SK-N-SH treated with all-trans-retinoic acid at 6 μM for 48 hours (cell line): ENCODE results near the gene SFMBT1.

ENCODE experiments used
- ATAC-seq: fragments of 200-7000 bp; cut with Tn5 transposase; 3 replicates; pipeline ENCODE4 v1.9.1; 2020; ENCODE audit warnings: mild to moderate bottlenecking, moderate library complexity
- ARNTL ChIP-seq: fragments of 450-650 bp; formaldehyde crosslinking; IDR thresholded peaks from 2 replicates; pipeline ENCODE4 v1.5.0; 2020; ENCODE audit warnings: low read depth, mild to moderate bottlenecking, moderate library complexity, borderline replicate concordance
- CSDC2 ChIP-seq: fragments of 250-450 bp; sonication (Bioruptor Pico); IDR thresholded peaks from 2 replicates; pipeline ENCODE4 v1.5.0; 2020; ENCODE audit warnings: mild to moderate bottlenecking, moderate library complexity
- ESRRG ChIP-seq: fragments of 250-450 bp; sonication (Bioruptor Pico); IDR thresholded peaks from 2 replicates; pipeline ENCODE4 v1.6.1; 2021; ENCODE audit warnings: mild to moderate bottlenecking
- GLIS3 ChIP-seq: fragments of 250-450 bp; sonication (Bioruptor Pico); IDR thresholded peaks from 2 replicates; pipeline ENCODE4 v1.5.0; 2020; ENCODE audit warnings: mild to moderate bottlenecking, moderate library complexity
- ISL1 ChIP-seq: fragments of 250-450 bp; sonication (Bioruptor Pico); IDR thresholded peaks from 2 replicates; pipeline ENCODE4 v2.1.2; 2022; ENCODE audit warnings: mild to moderate bottlenecking, moderate library complexity
- OSR1 ChIP-seq: fragments of 250-450 bp; sonication (Bioruptor Pico); IDR thresholded peaks from 2 replicates; pipeline ENCODE4 v1.8.0; 2022; ENCODE audit warnings: moderate library complexity, mild to moderate bottlenecking, inconsistent platforms
- POU6F1 ChIP-seq: fragments of 250-450 bp; sonication (Bioruptor Pico); IDR thresholded peaks from 2 replicates; pipeline ENCODE4 v1.8.0; 2021; ENCODE audit warnings: low read depth, mild to moderate bottlenecking, moderate library complexity, borderline replicate concordance
- PPARA ChIP-seq: fragments of 250-450 bp; sonication (Bioruptor Pico); IDR thresholded peaks from 2 replicates; pipeline ENCODE4 v1.5.0; 2020; ENCODE audit warnings: mild to moderate bottlenecking, borderline replicate concordance
- RARB ChIP-seq: fragments of 250-450 bp; sonication (Bioruptor Pico); IDR thresholded peaks from 2 replicates; pipeline ENCODE4 v1.8.0; 2021; ENCODE audit warnings: mild to moderate bottlenecking, moderate library complexity
- SNAI2 ChIP-seq: fragments of 250-450 bp; sonication (Bioruptor Pico); IDR thresholded peaks from 2 replicates; pipeline ENCODE4 v1.5.0; 2020; ENCODE audit warnings: mild to moderate bottlenecking, moderate library complexity
- TCF4 ChIP-seq: fragments of 250-450 bp; sonication (Bioruptor Pico); IDR thresholded peaks from 2 replicates; pipeline ENCODE4 v1.8.0; 2021; ENCODE audit warnings: mild to moderate bottlenecking, moderate library complexity, borderline replicate concordance
- TOX ChIP-seq: fragments of 250-450 bp; sonication (Bioruptor Pico); IDR thresholded peaks from 2 replicates; pipeline ENCODE4 v1.8.0; 2021; ENCODE audit warnings: mild to moderate bottlenecking, moderate library complexity, borderline replicate concordance
- TSHZ2 ChIP-seq: fragments of 250-450 bp; sonication (Bioruptor Pico); IDR thresholded peaks from 2 replicates; pipeline ENCODE4 v1.5.0; 2020; ENCODE audit warnings: mild to moderate bottlenecking, moderate library complexity
- ZFP3 ChIP-seq: fragments of 250-450 bp; sonication (Bioruptor Pico); IDR thresholded peaks from 2 replicates; pipeline ENCODE4 v1.5.0; 2020; ENCODE audit warnings: mild to moderate bottlenecking, moderate library complexity
- ZFP30 ChIP-seq: fragments of 450-650 bp; formaldehyde crosslinking; IDR thresholded peaks from 2 replicates; pipeline ENCODE4 v1.5.0; 2022; ENCODE audit warnings: mild to moderate bottlenecking, moderate library complexity
- ZNF565 ChIP-seq: fragments of 450-650 bp; formaldehyde crosslinking; conservative IDR thresholded peaks from 2 replicates; pipeline ENCODE4 v1.5.0; 2020; ENCODE audit warnings: low read depth, mild to moderate bottlenecking, moderate library complexity
- ZNF8 ChIP-seq: fragments of 450-650 bp; formaldehyde crosslinking; IDR thresholded peaks from 2 replicates; pipeline ENCODE4 v1.5.0; 2020; ENCODE audit warnings: mild to moderate bottlenecking, moderate library complexity
- TF ChIP-seq, protein P1 (sequence below): fragments of 250-450 bp; sonication (Bioruptor Pico); IDR thresholded peaks from 2 replicates; pipeline ENCODE4 v1.8.0; 2020; ENCODE audit warnings: mild to moderate bottlenecking, moderate library complexity, borderline replicate concordance
- TF ChIP-seq, protein P2 (sequence below): fragments of 250-450 bp; sonication (Bioruptor Pico); IDR thresholded peaks from 2 replicates; pipeline ENCODE4 v1.5.1; 2020; ENCODE audit warnings: low read depth, mild to moderate bottlenecking, moderate library complexity
- TF ChIP-seq, protein P3 (sequence below): fragments of 250-450 bp; sonication (Bioruptor Pico); IDR thresholded peaks from 2 replicates; pipeline ENCODE4 v1.5.1; 2021; ENCODE audit warnings: mild to moderate bottlenecking, moderate library complexity

SFMBT1 gene

GRCh38 chr3:52891164-52891563, 154.7 kb downstream of the SFMBT1 start:
- ATAC-seq: peak; percentile 11; the same call in 1 of the 3 replicates
- no peak for TF ChIP-seq GLIS3 (CRISPR knock-in tag)
- no peak for TF ChIP-seq ZFP30 (CRISPR knock-in tag)
- TF ChIP-seq ZFP3 (CRISPR knock-in tag): no peak
- no peak for TF ChIP-seq TCF4 (CRISPR knock-in tag)
- TF ChIP-seq, protein P1, sequence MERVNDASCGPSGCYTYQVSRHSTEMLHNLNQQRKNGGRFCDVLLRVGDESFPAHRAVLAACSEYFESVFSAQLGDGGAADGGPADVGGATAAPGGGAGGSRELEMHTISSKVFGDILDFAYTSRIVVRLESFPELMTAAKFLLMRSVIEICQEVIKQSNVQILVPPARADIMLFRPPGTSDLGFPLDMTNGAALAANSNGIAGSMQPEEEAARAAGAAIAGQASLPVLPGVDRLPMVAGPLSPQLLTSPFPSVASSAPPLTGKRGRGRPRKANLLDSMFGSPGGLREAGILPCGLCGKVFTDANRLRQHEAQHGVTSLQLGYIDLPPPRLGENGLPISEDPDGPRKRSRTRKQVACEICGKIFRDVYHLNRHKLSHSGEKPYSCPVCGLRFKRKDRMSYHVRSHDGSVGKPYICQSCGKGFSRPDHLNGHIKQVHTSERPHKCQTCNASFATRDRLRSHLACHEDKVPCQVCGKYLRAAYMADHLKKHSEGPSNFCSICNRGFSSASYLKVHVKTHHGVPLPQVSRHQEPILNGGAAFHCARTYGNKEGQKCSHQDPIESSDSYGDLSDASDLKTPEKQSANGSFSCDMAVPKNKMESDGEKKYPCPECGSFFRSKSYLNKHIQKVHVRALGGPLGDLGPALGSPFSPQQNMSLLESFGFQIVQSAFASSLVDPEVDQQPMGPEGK (CRISPR knock-in tag): no peak
- no peak for TF ChIP-seq ARNTL (CRISPR knock-in tag)
- no peak for TF ChIP-seq RARB (CRISPR knock-in tag)
- TF ChIP-seq POU6F1: no peak
- no peak for TF ChIP-seq SNAI2
- TF ChIP-seq ISL1: no peak
- TF ChIP-seq OSR1 (CRISPR knock-in tag): no peak
- no peak for TF ChIP-seq TSHZ2 (CRISPR knock-in tag)
- no peak for TF ChIP-seq TOX (CRISPR knock-in tag)
- TF ChIP-seq, protein P2, sequence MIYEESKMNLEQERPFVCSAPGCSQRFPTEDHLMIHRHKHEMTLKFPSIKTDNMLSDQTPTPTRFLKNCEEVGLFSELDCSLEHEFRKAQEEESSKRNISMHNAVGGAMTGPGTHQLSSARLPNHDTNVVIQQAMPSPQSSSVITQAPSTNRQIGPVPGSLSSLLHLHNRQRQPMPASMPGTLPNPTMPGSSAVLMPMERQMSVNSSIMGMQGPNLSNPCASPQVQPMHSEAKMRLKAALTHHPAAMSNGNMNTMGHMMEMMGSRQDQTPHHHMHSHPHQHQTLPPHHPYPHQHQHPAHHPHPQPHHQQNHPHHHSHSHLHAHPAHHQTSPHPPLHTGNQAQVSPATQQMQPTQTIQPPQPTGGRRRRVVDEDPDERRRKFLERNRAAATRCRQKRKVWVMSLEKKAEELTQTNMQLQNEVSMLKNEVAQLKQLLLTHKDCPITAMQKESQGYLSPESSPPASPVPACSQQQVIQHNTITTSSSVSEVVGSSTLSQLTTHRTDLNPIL: no peak
- TF ChIP-seq, protein P3, sequence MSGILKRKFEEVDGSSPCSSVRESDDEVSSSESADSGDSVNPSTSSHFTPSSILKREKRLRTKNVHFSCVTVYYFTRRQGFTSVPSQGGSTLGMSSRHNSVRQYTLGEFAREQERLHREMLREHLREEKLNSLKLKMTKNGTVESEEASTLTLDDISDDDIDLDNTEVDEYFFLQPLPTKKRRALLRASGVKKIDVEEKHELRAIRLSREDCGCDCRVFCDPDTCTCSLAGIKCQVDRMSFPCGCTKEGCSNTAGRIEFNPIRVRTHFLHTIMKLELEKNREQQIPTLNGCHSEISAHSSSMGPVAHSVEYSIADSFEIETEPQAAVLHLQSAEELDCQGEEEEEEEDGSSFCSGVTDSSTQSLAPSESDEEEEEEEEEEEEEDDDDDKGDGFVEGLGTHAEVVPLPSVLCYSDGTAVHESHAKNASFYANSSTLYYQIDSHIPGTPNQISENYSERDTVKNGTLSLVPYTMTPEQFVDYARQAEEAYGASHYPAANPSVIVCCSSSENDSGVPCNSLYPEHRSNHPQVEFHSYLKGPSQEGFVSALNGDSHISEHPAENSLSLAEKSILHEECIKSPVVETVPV (CRISPR knock-in tag): no peak

DNA sequence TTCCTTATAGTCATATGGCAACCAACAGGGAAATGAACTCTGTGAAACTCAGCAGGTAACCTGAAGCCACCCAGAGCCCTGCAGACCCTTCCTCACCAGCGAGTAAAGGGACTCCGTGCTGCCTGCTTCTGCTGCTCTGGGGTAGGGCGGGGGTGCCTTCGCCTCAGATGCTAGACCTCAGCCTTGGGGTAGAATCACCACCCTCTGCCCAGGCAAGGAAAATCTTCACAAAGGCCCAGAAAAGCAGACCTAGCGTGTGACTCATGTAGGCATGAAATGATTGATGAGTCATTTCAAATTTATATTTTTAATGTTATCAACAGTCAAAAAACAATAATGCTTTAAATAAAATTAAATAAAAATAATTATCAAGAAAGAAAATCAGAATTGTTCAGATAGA, 155.1 kb downstream of the SFMBT1 start:
- ATAC-seq: peak; percentile 31; the same call in 1 of the 3 replicates

DNA sequence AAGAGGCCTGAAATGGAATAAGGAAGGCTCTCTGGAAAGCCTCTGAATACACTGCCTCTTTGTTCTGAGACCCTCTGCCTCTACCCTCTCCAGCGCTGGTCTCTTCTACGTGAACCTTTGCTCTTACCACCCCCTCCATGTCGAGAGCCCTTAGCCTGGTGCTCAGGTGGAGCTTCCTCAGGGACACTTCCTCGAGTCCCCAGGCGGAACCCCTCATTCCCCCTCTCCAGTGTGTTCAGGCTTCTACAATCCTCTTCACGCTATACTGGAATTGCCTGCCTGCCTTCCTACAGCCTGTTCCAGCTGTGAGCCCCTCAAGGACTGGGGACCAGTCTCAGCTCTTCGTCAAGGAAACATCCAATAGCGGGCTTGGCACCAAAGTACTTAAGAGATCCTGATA, 156.0 kb downstream of the SFMBT1 start:
- TF ChIP-seq PPARA (CRISPR knock-in tag) (no peak), CSDC2 (CRISPR knock-in tag) (no peak), ZNF8 (CRISPR knock-in tag) (no peak), TSHZ2 (CRISPR knock-in tag) (no peak), ESRRG (CRISPR knock-in tag) (no peak), GLIS3 (CRISPR knock-in tag) (no peak), ISL1 (no peak), ZNF565 (CRISPR knock-in tag) (no peak), SNAI2 (no peak), ARNTL (CRISPR knock-in tag) (no peak)
- TF ChIP-seq, protein P1 (CRISPR knock-in tag): no peak
- ATAC-seq: no peak

More for the DNA sequence above, 155.1 kb downstream of the SFMBT1 start:
- no peak for TF ChIP-seq GLIS3 (CRISPR knock-in tag)
